Glutamatergic neuron (in vitro differentiated cells): ENCODE results near the gene SLC25A43. TPM values are rescaled to one million over a fixed set of nuclear protein-coding genes. Genes with fewer than 3 reads are reported as not detected.

Experiments used
- total RNA-seq: library from RNA; stranded (reverse); fragmentation: NEBNext Ultra II Directional; extraction: Animal tissue kit (Norgen Biotek cat#: 25700); gene quantifications from one replicate; pipeline ENCODE4 v1.2.1, GENCODE V29; 2021; ENCODE audit not compliant: unreplicated experiment

SLC25A43 gene
- total RNA-seq, 1 donor from 2014 or later, result 1.0 TPM

Other genes starting within 250 kb of the SLC25A43 start
- 239 TPM for gene PGRMC1, start 163.1 kb upstream of the SLC25A43 start, total RNA-seq
- 179 TPM for gene SLC25A5, start 69.1 kb downstream of the SLC25A43 start, total RNA-seq
- 28.7 TPM for gene STEEP1, start 166.1 kb downstream of the SLC25A43 start, total RNA-seq
- 56.3 TPM for gene UBE2A, start 175.2 kb downstream of the SLC25A43 start, total RNA-seq
- gene NKRF, start 207.1 kb downstream of the SLC25A43 start, total RNA-seq, result 6.8 TPM